Muscle layer of colon (tissue), 2 donors: ENCODE measurements around the gene NR6A1.
"Not testable (repeated sequence)": the region's sequence is repeated elsewhere in the genome, so short reads cannot be mapped to it uniquely, and the experiment has no call there.

Source experiments
- H3K27ac ChIP-seq: one replicate; pipeline ENCODE4 v1.7.0; 2013; ENCODE audit warnings: low read depth, mild to moderate bottlenecking, low read length, moderate library complexity
- H3K27me3 ChIP-seq, 2 donors: one replicate each; pipeline ENCODE4 v1.7.0; 2013; ENCODE audit warnings: low read length in 2 of 2, mild to moderate bottlenecking in 2 of 2; ENCODE audit not compliant: insufficient read depth in 2 of 2, control insufficient read depth in 1 of 2
- H3K36me3 ChIP-seq: one replicate; pipeline ENCODE4 v1.7.0; 2013; ENCODE audit warnings: mild to moderate bottlenecking, low read length; ENCODE audit not compliant: insufficient read depth
- H3K4me1 ChIP-seq: one replicate; pipeline ENCODE4 v1.7.0; 2013; ENCODE audit warnings: mild to moderate bottlenecking, low read length; ENCODE audit not compliant: insufficient read depth
- H3K4me3 ChIP-seq, 2 donors: one replicate each; pipeline ENCODE4 v1.7.0; 2013; ENCODE audit warnings: low read length in 2 of 2, low read depth in 1 of 2, mild to moderate bottlenecking in 1 of 2, moderate library complexity in 1 of 2
- H3K9ac ChIP-seq: one replicate; pipeline ENCODE4 v1.7.0; 2013; ENCODE audit warnings: low read length
- H3K9me3 ChIP-seq: one replicate; pipeline ENCODE4 v1.7.0; 2013; ENCODE audit warnings: mild to moderate bottlenecking, low read length
- donor health status: abdominal sarcoma.
- donor health status: Adenocarcinoma of cecum.

NR6A1 gene

GRCh38 chr9:124625087-124625486, 146.0 kb downstream of the NR6A1 start:
- no peaks in the 10 kb centered on the region for H3K27me3 ChIP-seq
- H3K4me1 ChIP-seq, result no peaks in the 10 kb centered on the region
- no peak overlapping the region for H3K4me3 ChIP-seq
- no peak overlapping the region for H3K9ac ChIP-seq
- no peak overlapping the region for H3K27ac ChIP-seq
- no peaks in the 10 kb centered on the region for H3K36me3 ChIP-seq
- H3K9me3 ChIP-seq, result no peaks in the 10 kb centered on the region

DNA sequence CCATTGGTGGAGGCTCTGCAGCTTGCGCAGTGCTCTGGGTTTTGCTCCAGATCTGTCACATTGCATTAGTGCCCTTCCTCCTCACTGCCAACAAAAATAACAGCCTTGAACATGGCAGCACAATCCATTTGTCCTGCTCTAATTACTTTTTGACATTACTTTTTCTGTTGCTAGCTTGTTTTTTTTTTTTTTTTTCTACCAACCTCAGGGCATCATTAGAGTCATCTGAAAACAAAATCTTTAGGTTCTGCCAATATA, 146.4 kb downstream of the NR6A1 start:
- no peaks in the 10 kb centered on the region for H3K9me3 ChIP-seq
- H3K4me3 ChIP-seq, result no peak overlapping the region
- H3K27ac ChIP-seq, result no peak overlapping the region
- no peak overlapping the region for H3K9ac ChIP-seq
- H3K4me1 ChIP-seq, result no peaks in the 10 kb centered on the region
- no peaks in the 10 kb centered on the region for H3K36me3 ChIP-seq
- H3K27me3 ChIP-seq, result no peaks in the 10 kb centered on the region

DNA sequence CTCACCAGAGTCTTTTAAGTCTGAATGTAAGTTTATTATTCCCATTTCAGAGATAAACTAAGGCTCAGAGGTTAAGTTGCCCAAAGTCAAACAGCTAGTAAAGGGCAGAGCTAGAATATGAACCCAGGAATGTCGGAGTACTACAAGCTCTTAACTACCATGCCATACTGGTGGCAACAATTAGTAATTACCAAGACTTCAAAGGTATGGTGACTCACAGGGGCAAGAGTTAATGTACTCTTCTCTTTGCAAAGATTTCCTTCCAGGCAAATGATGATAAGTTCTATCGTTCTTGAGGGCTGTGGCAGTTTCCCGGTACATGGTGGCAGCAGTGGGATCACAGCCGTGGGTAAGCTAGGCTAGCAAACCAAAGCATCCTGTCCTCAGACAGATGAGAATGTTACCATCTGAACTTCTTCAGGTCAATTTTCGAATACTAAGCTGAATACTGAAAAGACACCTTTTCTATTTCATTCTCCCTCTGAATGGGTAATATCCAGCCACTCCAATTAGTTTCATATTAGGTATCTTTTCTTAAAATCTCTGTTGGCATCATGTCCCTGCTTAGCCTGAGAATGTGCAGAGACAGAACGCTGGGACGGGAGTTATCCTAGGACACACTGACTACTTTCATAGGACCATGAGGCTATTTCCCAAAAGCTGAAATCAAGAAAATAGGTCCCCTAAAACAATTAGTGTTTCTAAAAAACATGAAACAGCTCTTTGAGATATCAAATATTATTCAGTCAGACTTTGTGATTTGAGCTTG, 147.0 kb downstream of the NR6A1 start:
- no peak overlapping the region for H3K27ac ChIP-seq
- H3K36me3 ChIP-seq, result no peaks in the 10 kb centered on the region

DNA sequence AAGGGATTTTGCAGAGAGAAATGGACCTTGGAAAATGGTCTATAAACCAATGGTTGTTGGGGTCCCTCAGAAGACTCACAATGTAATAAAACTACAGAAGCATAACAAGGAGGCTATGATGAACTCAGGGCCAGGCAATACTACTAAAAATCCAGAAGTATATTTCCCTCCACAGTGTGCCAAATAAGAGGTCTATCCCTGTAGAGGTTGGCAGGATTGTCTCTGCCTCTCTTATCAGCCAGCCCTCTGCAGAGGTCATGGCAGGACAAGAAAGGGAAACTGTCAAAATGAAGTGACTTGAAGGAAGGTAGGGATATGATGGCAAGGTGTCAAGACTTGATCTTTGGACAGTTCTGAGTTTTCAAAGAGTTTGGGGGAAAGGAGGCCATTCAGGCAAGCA, 148.2 kb downstream of the NR6A1 start:
- Histone ChIP-seq H3K4me3 (no peak overlapping the region), H3K36me3 (no peaks in the 10 kb centered on the region), H3K9me3 (no peaks in the 10 kb centered on the region), H3K27ac (no peak overlapping the region), H3K9ac (no peak overlapping the region), H3K27me3 (no peaks in the 10 kb centered on the region), H3K4me1 (no peaks in the 10 kb centered on the region)

More for the DNA sequence above, 147.0 kb downstream of the NR6A1 start:
- H3K4me3 ChIP-seq, result no peak overlapping the region
- no peaks in the 10 kb centered on the region for H3K27me3 ChIP-seq
- H3K9me3 ChIP-seq, result no peaks in the 10 kb centered on the region
- H3K9ac ChIP-seq, result no peak overlapping the region
- H3K4me1 ChIP-seq, result no peaks in the 10 kb centered on the region

- Histone ChIP-seq H3K27me3 (no peaks in the 10 kb centered on the region), H3K4me1 (no peaks in the 10 kb centered on the region), H3K4me3 (no peak overlapping the region), H3K9me3 (no peaks in the 10 kb centered on the region), H3K27ac (no peak overlapping the region), H3K9ac (no peak overlapping the region), H3K36me3 (no peaks in the 10 kb centered on the region)
Measured at GRCh38 chr9:124621371-124622328, 149.5 kb downstream of the NR6A1 start.

DNA sequence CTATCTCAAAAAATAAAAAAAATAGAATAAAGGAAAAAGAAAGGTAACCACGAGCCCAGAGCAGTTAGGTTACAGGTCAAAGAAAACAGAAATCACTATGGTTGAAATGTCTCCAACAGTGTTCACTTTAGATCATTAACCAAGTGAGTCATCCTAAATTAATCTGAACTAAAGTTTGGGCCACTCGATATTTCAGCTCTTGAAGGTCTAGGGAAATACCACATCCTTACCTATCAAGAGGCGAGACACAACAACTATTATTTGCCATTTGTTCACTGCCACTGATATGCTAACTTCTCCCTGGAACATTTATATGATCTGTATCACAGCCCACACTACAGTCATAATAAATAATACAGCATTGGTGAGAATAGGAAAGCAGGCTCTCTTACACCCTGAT, 152.6 kb downstream of the NR6A1 start:
- Histone ChIP-seq H3K27me3 (no peaks in the 10 kb centered on the region), H3K27ac (no peak overlapping the region)

DNA sequence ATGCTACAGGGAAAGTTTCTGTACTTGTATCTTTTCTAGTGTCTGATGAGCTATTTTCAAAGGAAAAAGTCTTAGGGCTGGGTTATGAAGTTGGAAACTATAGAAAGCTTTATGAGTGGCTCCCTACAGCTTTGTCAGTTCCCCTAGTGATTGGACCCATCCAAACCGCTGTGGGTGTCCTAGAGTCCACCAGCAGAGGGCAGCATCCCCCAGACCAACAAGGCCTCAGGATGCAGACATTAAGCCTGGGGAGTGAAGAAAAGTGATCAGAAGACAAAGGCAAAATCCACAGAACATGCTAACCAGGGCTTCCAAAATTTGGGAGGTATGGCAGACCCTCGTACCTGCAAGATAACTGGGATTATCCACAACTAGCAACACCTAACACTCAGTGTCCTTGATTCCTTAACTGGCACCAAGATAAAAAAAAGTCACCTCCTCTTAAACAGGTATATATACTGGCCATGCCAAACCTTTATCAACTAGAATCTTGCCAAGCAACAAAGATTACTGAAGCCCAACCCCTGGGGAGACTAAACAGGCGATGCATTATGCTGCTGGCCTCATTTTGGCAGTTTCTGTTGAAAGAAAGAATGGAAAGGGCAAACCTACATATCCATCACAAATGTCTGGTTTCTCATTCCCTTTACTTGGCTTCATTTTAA, 153.5 kb downstream of the NR6A1 start:
- no peaks in the 10 kb centered on the region for H3K36me3 ChIP-seq
- H3K4me3 ChIP-seq, result no peak overlapping the region
- no peak overlapping the region for H3K9ac ChIP-seq
- no peaks in the 10 kb centered on the region for H3K9me3 ChIP-seq
- no peaks in the 10 kb centered on the region for H3K4me1 ChIP-seq
- no peaks in the 10 kb centered on the region for H3K27me3 ChIP-seq
- no peak overlapping the region for H3K27ac ChIP-seq

More for the DNA sequence above, 152.6 kb downstream of the NR6A1 start:
- H3K9me3 ChIP-seq, result no peaks in the 10 kb centered on the region
- H3K4me3 ChIP-seq, result no peak overlapping the region
- no peaks in the 10 kb centered on the region for H3K36me3 ChIP-seq
- no peak overlapping the region for H3K9ac ChIP-seq
- H3K4me1 ChIP-seq, result no peaks in the 10 kb centered on the region

DNA sequence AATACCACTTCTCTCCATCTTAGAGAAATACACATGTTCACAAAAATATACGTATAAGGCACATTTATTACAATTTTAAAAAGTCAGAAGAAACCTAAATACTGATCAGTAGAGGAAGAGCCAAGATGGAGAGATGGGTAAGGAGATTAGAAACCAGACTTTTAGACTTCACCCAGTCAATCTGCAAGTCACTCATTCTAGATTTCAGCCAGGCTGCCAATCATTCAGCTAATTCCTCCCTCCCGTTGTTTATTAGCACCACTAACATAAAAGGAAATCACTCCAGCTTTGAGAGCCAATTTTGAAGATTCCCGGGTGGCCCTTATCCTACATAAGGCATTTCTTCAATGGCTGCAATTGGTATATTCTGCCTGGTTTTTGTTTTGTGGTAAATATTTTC, 154.2 kb downstream of the NR6A1 start:
- Histone ChIP-seq H3K4me3 (no peak overlapping the region), H3K9me3 (no peaks in the 10 kb centered on the region), H3K27me3 (no peaks in the 10 kb centered on the region), H3K27ac (no peak overlapping the region), H3K36me3 (no peaks in the 10 kb centered on the region), H3K9ac (no peak overlapping the region), H3K4me1 (no peaks in the 10 kb centered on the region)

DNA sequence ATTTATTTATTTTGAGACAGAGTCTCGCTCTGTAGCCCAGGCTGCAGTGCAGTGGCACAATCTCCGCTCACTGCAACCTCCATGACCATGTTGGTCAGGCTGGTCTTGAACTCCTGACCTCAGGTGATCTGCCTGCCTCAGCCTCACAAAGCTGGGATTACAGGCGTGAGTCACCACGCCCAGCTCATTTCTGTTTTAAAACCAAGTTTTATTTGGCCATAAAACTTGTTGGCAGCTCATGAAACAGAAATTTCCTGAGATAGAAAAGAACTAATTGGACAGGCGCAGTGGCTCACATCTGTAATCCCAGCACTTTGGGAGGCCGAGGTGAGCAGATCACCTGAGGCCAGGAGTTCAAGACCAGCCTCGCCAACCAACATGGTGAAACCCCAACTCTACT, 155.3 kb downstream of the NR6A1 start:
- not testable (repeated sequence) for H3K36me3 ChIP-seq, H3K4me1 ChIP-seq, H3K27ac ChIP-seq, H3K9me3 ChIP-seq, H3K9ac ChIP-seq, H3K27me3 ChIP-seq, H3K4me3 ChIP-seq

- H3K4me1 ChIP-seq, result no peaks in the 10 kb centered on the region
- H3K27ac ChIP-seq, result no peak overlapping the region
- no peaks in the 10 kb centered on the region for H3K36me3 ChIP-seq
- no peak overlapping the region for H3K9ac ChIP-seq
- no peak overlapping the region for H3K4me3 ChIP-seq
- H3K9me3 ChIP-seq, result no peaks in the 10 kb centered on the region
- no peaks in the 10 kb centered on the region for H3K27me3 ChIP-seq
Measured at GRCh38 chr9:124615100-124615742, 155.9 kb downstream of the NR6A1 start.

DNA sequence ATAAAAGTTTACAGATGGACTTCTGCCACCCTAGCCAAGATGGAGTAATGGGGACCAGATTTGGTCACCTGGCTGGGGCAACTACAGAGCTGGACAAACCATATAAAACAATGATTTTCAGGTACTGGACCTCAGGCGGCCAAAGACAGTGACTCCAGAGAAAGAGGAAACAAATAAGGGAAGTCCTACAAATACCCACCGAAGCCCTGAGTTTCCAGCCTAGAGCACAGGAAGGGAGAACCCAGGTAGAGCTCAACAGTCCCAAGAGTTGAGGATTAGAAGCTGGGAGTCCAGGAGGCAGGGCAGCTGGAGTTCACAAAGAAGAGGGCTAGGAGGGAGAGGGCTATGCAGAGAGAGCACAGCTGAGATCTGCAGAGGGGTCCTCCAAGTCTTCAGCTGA, 157.3 kb downstream of the NR6A1 start:
- H3K4me1 ChIP-seq, result no peaks in the 10 kb centered on the region
- no peak overlapping the region for H3K27ac ChIP-seq
- H3K4me3 ChIP-seq, result no peak overlapping the region
- no peaks in the 10 kb centered on the region for H3K27me3 ChIP-seq
- H3K9me3 ChIP-seq, result no peaks in the 10 kb centered on the region
- H3K9ac ChIP-seq, result no peak overlapping the region
- H3K36me3 ChIP-seq, result no peaks in the 10 kb centered on the region
